ENCODE measurements around the gene ZFP1.

GRCh38 chr16:75111514-75111940 lies 36.8 kb upstream of the ZFP1 start:
- TF ChIP-seq POLR2A (IDR thresholded peaks at IDR 0.05) (no peak), CTCF (IDR thresholded peaks at IDR 0.05) (peak in 1 of 6 experiments; percentile 11)

Data from esophagus squamous epithelium (tissue), 4 donors.